Activated CD8-positive, alpha-beta memory T cell treated with anti-CD3 and anti-CD28 coated beads for 48 hours (primary cell): ENCODE data around the gene DLL1.

Experiments
- DNase-seq, 3 experiments: peaks; one replicate each; pipeline ENCODE4 v3.0.0-alpha.2; 2020; ENCODE audit warnings: low read depth in 2 of 3, low spot score in 2 of 3

DLL1 gene

GRCh38 chr6:170234419-170234818 is 56.5 kb downstream of the DLL1 start:
- DNase-seq = no peak

- no peak for DNase-seq
Observed at GRCh38 chr6:170233286-170234205, 57.3 kb downstream of the DLL1 start.
